Heart left ventricle (tissue), 13 donors: ENCODE results near the gene DYNC1H1.

Source experiments
- POLR2A ChIP-seq, 2 donors: fragments of 450-650 bp; IDR thresholded peaks; one replicate each; pipeline ENCODE4 v1.6.1; 2017; ENCODE audit warnings: antibody characterized with exemption in 2 of 2, mild to moderate bottlenecking in 2 of 2, moderate library complexity in 2 of 2
- TF ChIP-seq, protein P1 (sequence below), 12 donors: fragments of 200-600 bp; sonication (generic) in 4 of 12; IDR thresholded peaks; one replicate each; pipeline versions ENCODE4 v1.5.0 to v1.8.0; 2018 to 2022; ENCODE audit warnings: antibody characterized with exemption in 12 of 12, mild to moderate bottlenecking in 5 of 12
- donor health status: ischemic (EF 13 %, LVEDD 7.1; RV severe dilation, severe dysfunction).
- donor health status: DM: no; HTN: yes; CAD: no.
- donor health status: DM: no; HTN: no; CAD: no.
- donor health status: ischemic (EF 25% LVEDD 6.9; RV normal size, moderate dysfunction).
- donor health status: ischemic (EF 25% LVEDD 5.7; RV mildly dilated, moderate dysfunction).
- donor health status: ischemic (EF 35%, LVEDD 5.7; RV mildly dilated, moderate dysfunction).
- donor health status: nonischemic (EF 11% LVEDD 7.7; RV severe dilation, severe dysfunction).
- donor health status: DM: yes; HTN: yes; CAD: no.
- donor health status: PGD.
- donor health status: ischemic (EF 29% LVEDD 5.4; RV normal size, mild dysfunction).
- donor health status: nonischemic (EF 23%, LVEDD 6.1; RV moderate dilation, normal function).

DNA sequence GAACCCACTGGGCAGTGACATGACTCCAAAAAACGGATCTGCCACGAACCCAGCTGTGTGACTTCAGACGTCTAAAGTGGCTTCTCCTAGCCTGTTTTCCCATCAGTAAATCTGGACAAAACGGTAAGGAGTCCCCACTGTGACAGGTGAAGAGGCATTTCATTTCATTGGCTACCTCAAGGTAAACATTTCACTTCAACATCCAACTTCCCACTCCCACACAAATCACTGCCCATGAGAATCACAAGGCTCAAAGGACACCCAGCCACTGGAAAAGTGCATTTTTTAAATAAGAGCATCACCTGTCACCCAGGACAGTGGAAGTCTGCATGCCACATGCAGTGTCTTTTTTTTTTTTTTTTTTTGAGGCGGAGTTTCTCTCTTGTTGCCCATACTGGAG, 94.6 kb downstream of the DYNC1H1 start:
- TF ChIP-seq, protein P1, sequence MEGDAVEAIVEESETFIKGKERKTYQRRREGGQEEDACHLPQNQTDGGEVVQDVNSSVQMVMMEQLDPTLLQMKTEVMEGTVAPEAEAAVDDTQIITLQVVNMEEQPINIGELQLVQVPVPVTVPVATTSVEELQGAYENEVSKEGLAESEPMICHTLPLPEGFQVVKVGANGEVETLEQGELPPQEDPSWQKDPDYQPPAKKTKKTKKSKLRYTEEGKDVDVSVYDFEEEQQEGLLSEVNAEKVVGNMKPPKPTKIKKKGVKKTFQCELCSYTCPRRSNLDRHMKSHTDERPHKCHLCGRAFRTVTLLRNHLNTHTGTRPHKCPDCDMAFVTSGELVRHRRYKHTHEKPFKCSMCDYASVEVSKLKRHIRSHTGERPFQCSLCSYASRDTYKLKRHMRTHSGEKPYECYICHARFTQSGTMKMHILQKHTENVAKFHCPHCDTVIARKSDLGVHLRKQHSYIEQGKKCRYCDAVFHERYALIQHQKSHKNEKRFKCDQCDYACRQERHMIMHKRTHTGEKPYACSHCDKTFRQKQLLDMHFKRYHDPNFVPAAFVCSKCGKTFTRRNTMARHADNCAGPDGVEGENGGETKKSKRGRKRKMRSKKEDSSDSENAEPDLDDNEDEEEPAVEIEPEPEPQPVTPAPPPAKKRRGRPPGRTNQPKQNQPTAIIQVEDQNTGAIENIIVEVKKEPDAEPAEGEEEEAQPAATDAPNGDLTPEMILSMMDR (IDR thresholded peaks at IDR 0.05): no peak
- no peak for TF ChIP-seq POLR2A (IDR thresholded peaks at IDR 0.05)
